ENCODE data around the gene PITPNB.

Gene PITPNB

DNA sequence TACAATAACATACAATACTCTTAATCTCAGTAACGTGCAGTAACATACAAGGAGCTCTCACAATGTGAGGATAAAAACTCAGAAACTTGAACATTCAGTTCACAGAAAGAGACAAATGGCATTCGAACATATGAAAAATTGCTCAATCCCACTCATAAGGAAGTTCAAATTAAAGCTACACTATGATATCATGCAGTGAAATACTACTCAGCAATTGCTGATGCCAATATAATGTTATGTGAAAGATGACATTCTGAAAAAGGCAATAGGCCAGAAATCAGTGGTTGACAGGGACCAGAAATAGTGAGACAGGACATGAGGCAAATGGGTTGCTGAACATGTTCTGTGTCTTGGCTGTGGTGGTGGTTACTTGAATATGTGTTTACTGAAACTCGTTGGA, 33.7 kb upstream of the PITPNB start:
- H3K79me2 ChIP-seq (ENCODE audit: insufficient read depth, low read length), result no peaks in the 10 kb centered on the region
- no peak overlapping the region for H3K9ac ChIP-seq (ENCODE audit: low read depth, low read length)
- no peaks in the 10 kb centered on the region for H3K9me3 ChIP-seq (ENCODE audit: insufficient read depth, low read length, severe bottlenecking)
- ATAC-seq (ENCODE audit: insufficient read depth, low read depth) (no peak), DNase-seq (no peak)
- no peak overlapping the region for H3K27ac ChIP-seq (ENCODE audit: low read length)
- no peaks in the 10 kb centered on the region for H3K4me1 ChIP-seq (ENCODE audit: insufficient read depth, low read length)
- TF ChIP-seq, protein P1, sequence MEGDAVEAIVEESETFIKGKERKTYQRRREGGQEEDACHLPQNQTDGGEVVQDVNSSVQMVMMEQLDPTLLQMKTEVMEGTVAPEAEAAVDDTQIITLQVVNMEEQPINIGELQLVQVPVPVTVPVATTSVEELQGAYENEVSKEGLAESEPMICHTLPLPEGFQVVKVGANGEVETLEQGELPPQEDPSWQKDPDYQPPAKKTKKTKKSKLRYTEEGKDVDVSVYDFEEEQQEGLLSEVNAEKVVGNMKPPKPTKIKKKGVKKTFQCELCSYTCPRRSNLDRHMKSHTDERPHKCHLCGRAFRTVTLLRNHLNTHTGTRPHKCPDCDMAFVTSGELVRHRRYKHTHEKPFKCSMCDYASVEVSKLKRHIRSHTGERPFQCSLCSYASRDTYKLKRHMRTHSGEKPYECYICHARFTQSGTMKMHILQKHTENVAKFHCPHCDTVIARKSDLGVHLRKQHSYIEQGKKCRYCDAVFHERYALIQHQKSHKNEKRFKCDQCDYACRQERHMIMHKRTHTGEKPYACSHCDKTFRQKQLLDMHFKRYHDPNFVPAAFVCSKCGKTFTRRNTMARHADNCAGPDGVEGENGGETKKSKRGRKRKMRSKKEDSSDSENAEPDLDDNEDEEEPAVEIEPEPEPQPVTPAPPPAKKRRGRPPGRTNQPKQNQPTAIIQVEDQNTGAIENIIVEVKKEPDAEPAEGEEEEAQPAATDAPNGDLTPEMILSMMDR (IDR thresholded peaks at IDR 0.05; ENCODE audit: borderline replicate concordance, extremely low read depth, low read length, poor library complexity, severe bottlenecking), result no peak
- TF ChIP-seq EZH2 (IDR thresholded peaks at IDR 0.05; ENCODE audit: borderline replicate concordance, low read depth, low read length, severe bottlenecking), result no peak
- H2AFZ ChIP-seq (ENCODE audit: low read depth, low read length), result no peak overlapping the region
- H4K20me1 ChIP-seq (ENCODE audit: insufficient read depth, low read length), result no peaks in the 10 kb centered on the region
- no peaks in the 10 kb centered on the region for H3K27me3 ChIP-seq (ENCODE audit: insufficient read depth, low read length, poor library complexity)
- no peaks in the 10 kb centered on the region for H3K36me3 ChIP-seq (ENCODE audit: insufficient read depth, low read length)
- H3K4me3 ChIP-seq (ENCODE audit: low read depth in 1 of 2, low read length in 2 of 2), result no peak overlapping the region
- H3K4me2 ChIP-seq (ENCODE audit: insufficient read depth, low read length), result no peak overlapping the region

DNA sequence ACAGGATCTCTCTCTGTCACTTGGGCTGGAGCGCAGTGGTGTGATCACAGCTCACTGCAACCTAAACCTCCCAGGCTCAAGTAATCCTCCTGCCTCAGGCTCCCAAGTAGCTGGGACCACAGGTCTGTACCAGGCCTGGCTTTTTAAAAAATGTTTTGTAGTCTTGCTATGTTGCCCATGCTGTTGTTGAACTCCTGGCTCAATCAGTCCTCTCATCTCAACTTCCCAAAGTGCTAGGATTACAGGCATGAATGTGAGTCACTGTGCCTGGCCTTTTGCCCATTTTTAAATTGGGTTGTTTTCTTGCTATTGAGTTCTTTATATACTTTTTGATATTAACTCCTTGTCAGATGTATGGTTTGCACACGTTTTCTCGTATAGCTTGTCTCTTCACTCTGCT, 33.0 kb upstream of the PITPNB start:
- Histone ChIP-seq H3K4me1 (ENCODE audit: insufficient read depth, low read length) (no peaks in the 10 kb centered on the region), H3K27me3 (ENCODE audit: insufficient read depth, low read length, poor library complexity) (no peaks in the 10 kb centered on the region), H3K79me2 (ENCODE audit: insufficient read depth, low read length) (no peaks in the 10 kb centered on the region), H3K4me3 (ENCODE audit: low read depth in 1 of 2, low read length in 2 of 2) (no peak overlapping the region), H3K36me3 (ENCODE audit: insufficient read depth, low read length) (no peaks in the 10 kb centered on the region), H3K27ac (ENCODE audit: low read length) (no peak overlapping the region), H2AFZ (ENCODE audit: low read depth, low read length) (no peak overlapping the region), H3K4me2 (ENCODE audit: insufficient read depth, low read length) (no peak overlapping the region), H3K9me3 (ENCODE audit: insufficient read depth, low read length, severe bottlenecking) (no peaks in the 10 kb centered on the region), H3K9ac (ENCODE audit: low read depth, low read length) (no peak overlapping the region), H4K20me1 (ENCODE audit: insufficient read depth, low read length) (no peaks in the 10 kb centered on the region)
- TF ChIP-seq, protein P1 (IDR thresholded peaks at IDR 0.05; ENCODE audit: borderline replicate concordance, extremely low read depth, low read length, poor library complexity, severe bottlenecking), result no peak
- TF ChIP-seq EZH2 (IDR thresholded peaks at IDR 0.05; ENCODE audit: borderline replicate concordance, low read depth, low read length, severe bottlenecking), result no peak
- ATAC-seq (ENCODE audit: insufficient read depth, low read depth) (no peak), DNase-seq (no peak)

DNA sequence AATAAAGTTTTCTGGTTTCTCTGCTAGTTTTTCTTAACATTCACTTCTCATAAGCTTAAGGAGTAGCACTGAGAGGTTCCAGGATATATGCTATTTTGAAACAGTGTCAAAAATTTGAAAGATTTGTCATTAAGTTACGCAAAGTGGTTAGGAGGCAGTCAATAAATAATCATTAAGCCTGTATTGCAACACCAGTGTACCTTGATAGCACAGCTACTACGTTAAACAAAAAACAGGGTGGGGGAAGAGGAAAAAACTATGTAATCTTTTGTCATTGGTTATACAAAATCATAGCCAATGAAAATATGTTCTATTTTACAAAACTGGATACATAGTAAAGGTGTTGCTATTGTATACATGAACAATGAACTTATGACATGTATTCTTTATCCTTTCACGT, 30.4 kb upstream of the PITPNB start:
- no peaks in the 10 kb centered on the region for H4K20me1 ChIP-seq (ENCODE audit: insufficient read depth, low read length)
- no peak overlapping the region for H3K4me3 ChIP-seq (ENCODE audit: low read depth in 1 of 2, low read length in 2 of 2)
- H3K27me3 ChIP-seq (ENCODE audit: insufficient read depth, low read length, poor library complexity), result no peaks in the 10 kb centered on the region
- H3K4me2 ChIP-seq (ENCODE audit: insufficient read depth, low read length), result no peak overlapping the region
- no peaks in the 10 kb centered on the region for H3K4me1 ChIP-seq (ENCODE audit: insufficient read depth, low read length)
- H3K9ac ChIP-seq (ENCODE audit: low read depth, low read length), result no peak overlapping the region
- DNase-seq, result no peak
- H3K36me3 ChIP-seq (ENCODE audit: insufficient read depth, low read length), result no peaks in the 10 kb centered on the region
- no peak for ATAC-seq (ENCODE audit: insufficient read depth, low read depth)
- no peak overlapping the region for H2AFZ ChIP-seq (ENCODE audit: low read depth, low read length)
- H3K27ac ChIP-seq (ENCODE audit: low read length), result no peak overlapping the region
- H3K79me2 ChIP-seq (ENCODE audit: insufficient read depth, low read length), result no peaks in the 10 kb centered on the region
- no peak for TF ChIP-seq EZH2 (IDR thresholded peaks at IDR 0.05; ENCODE audit: borderline replicate concordance, low read depth, low read length, severe bottlenecking)
- TF ChIP-seq, protein P1 (IDR thresholded peaks at IDR 0.05; ENCODE audit: borderline replicate concordance, extremely low read depth, low read length, poor library complexity, severe bottlenecking), result no peak
- H3K9me3 ChIP-seq (ENCODE audit: insufficient read depth, low read length, severe bottlenecking), result no peaks in the 10 kb centered on the region

DNA sequence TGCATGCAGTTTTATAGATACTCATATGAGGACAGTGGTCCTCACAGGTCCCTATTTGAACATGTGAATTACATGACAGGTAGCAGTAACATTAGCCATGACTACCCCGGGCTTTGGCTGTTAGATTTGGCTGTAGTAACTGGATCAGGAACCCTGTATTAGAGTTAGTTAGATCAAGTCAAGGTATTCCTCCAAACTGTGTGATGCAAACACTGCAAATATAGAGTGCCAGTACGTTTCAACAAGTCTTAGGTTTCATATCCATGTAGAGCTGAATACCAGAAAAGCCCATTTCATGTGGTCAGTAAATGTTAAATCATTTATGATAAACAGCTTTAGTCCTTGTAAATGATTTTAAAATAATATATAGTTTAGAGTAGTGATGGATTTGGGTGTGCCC, 29.5 kb upstream of the PITPNB start:
- Histone ChIP-seq H3K4me1 (ENCODE audit: insufficient read depth, low read length) (no peaks in the 10 kb centered on the region), H3K27ac (ENCODE audit: low read length) (no peak overlapping the region), H3K9ac (ENCODE audit: low read depth, low read length) (no peak overlapping the region), H3K36me3 (ENCODE audit: insufficient read depth, low read length) (no peaks in the 10 kb centered on the region), H2AFZ (ENCODE audit: low read depth, low read length) (no peak overlapping the region), H3K79me2 (ENCODE audit: insufficient read depth, low read length) (no peaks in the 10 kb centered on the region), H3K4me3 (ENCODE audit: low read depth in 1 of 2, low read length in 2 of 2) (no peak overlapping the region), H3K4me2 (ENCODE audit: insufficient read depth, low read length) (no peak overlapping the region), H4K20me1 (ENCODE audit: insufficient read depth, low read length) (no peaks in the 10 kb centered on the region), H3K9me3 (ENCODE audit: insufficient read depth, low read length, severe bottlenecking) (no peaks in the 10 kb centered on the region), H3K27me3 (ENCODE audit: insufficient read depth, low read length, poor library complexity) (no peaks in the 10 kb centered on the region)
- ATAC-seq (ENCODE audit: insufficient read depth, low read depth) (no peak), DNase-seq (no peak)
- TF ChIP-seq EZH2 (IDR thresholded peaks at IDR 0.05; ENCODE audit: borderline replicate concordance, low read depth, low read length, severe bottlenecking), result no peak

Measured in DND-41 (cell line).